GM19324 (cell line): ENCODE data around the gene FNDC7.
"Not testable (repeated sequence)": the region's sequence is repeated elsewhere in the genome, so short reads cannot be mapped to it uniquely, and the experiment has no call there.

Experiments
- ATAC-seq: cut with Tn5 transposase; IDR thresholded peaks from one replicate; pipeline ENCODE4 v1.9.1; 2021; ENCODE audit warnings: mild to moderate bottlenecking, moderate library complexity; ENCODE audit not compliant: unreplicated experiment, low FRiP score

The FNDC7 gene, protein sequence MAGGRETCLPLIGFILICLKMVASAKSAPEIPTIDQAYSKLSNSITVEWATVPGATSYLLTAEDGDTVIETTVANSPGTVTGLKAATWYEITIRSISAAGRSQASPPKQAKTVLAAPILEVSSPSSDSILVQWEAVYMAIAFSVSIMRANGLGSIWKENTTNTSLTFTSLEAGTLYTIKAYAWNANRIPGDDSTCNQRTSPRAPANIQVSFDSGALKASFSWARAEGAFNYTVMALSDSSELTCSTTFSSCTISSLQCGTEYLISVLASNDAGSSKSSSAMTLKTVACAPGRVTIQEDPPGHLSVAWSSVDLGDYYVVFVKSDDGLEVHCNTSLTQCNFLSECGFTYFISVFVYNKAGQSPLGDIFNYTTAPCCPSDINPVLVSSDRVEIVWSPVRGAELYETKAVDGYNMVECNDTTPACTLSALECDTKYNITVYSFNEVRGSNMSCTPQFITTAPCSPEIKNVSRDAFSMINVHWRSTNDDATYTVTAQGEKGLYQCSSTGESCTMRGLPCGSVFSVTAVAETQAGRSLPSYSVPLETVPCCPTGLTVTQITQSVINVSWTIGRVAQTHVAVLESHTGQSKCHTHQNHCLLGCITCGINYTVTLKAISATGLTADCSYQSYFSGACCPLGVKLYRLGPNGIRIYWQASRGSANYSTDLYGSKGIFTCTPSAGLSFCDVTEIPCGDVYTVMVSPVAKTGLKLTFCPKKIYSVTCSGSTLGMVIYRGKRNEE

DNA sequence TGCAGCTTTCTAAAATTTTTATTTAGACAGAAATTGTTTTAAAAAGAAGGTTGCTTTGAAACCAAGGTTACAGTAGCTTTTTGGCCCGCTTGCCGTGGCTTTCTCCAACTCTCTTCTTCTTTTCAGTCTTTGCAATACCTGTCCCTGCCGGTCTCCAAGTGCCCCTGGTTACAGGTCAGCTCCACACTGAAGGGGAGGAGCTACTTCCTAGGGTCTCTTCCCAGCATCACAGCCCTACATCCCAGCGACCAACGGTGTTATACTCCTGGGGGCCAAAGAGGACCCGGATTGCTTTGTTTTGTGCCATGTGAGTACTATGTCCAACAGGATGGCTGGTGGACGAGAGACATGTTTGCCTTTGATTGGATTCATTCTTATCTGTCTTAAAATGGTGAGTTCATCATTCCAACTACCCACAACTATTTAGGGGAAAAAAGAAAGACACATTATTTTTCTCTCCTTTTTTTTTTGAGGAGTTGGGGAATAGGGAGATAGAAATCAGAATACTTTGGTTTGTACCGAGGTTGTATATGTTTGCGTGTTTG is at the start of gene FNDC7:
Gene FNDC7 (plus strand): TSS at position 303 of the 545 bp plus-strand sequence. CDS start 26 bp downstream, at position 329.
- ATAC-seq, result no peak

DNA sequence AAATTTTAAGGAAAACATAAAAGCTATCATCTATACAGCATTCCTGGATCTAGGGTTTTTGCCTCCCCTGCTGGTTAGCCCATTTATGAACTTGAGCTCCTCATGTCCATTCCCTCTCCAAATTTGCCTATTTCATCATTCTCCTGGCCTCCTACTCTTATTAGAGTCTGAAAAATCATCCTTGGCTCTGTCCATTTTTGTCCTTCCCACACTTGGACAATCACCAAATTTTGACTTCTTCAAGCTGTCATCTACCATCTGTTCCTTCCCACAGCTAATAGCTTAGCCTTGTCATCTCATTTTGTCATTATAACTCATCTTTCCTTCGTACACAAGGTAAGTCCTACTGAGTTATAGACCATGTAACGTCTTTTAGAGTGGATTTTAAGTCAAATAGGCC is 49.6 kb upstream of the FNDC7 start:
- ATAC-seq, result no peak

DNA sequence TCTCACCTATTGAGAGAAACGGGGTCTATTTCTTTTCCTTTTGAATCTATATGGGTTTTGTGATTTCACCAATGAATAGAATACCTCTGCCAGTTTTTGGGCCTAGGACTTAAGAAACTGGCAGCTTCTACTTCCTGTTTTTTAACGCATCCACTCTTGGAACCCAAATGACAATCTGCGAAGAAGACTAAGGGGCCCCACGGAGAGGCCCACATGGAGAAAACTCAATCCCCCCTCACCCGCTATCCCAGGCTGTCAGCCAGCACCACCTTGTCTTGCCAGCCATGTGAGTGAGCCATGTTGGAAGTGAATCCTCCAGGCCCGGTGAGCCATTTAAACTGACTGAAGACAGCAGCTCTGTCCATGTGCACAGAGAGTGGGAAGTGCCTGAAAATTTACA is 48.2 kb upstream of the FNDC7 start:
- ATAC-seq, result no peak

DNA sequence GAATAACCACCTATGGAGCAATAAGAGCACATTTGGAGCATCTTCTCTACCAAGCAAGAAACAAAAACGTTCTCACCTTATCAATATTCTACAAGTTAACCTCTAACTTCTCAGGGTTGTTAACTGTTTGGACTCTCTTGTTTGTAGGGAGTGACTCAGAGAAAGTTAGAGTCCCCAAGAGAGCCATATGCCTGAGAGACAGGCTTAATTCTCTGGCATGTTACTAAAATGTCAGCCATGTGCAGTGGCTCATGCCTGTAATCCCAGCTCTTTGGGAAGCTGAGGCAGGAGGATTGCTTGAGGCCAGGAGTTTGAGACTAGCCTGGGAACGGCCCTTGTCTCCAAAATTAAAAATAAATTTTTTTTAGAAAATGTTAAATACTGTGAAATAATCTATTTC is 47.6 kb upstream of the FNDC7 start:
- no peak for ATAC-seq

DNA sequence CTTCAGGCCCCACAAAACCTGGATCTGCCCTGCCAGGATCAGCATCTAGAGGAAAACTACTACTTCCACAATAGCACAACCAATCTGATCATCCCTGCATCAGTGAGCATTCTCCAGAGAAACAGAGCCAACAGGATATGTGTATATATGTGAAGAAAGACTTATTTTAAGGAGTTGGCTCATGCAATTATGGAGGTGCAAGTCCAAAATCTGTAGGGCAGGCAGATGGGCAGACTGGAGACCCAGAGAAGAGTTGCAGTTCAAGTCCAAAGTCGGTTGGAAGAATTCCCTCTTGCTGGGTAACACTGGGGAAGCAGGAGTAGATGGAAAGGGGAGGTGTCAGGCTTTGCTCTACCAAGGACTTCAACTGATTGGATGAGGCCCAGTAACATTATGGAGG is 46.9 kb upstream of the FNDC7 start:
- ATAC-seq, result no peak

DNA sequence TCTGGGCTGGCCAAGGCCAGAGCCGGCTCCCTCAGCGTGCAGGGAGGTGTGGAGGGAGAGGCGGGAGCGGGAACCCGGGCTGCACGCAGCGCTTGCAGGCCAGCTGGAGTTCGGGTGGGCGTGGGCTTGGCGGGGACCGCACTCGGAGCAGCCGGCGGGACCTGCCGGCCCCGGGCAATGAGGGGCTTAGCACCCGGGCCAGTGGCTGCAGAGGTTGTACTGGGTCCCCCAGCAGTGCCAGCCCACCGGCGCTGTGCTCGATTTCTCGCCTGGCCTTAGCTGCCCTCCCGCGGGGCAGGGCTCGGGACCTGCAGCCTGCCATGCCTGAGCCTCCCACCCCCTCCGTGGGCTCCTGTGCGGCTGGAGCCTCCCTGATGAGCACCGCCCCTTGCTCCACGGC is 45.3 kb upstream of the FNDC7 start:
- ATAC-seq, result not testable (repeated sequence)

DNA sequence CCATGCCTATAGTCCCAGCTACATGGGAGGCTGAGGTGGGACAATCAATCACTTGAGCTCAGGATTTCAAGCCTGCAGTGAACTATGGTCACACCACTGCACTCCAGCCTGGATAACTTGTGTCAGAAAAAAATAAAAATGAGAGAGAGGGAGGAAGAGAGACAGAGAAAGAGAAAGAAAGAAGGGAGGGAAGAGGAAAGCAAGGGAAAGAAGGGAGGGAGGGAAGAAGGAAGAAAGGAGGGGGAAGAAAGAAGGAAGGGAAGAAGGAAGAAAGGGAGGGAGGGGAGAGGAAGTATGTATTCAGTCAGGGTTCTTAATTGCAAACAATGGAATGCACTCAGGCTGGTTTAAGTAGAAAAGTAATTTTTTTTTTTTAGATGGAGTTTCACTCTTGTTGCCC is 43.9 kb upstream of the FNDC7 start:
- ATAC-seq, result no peak

DNA sequence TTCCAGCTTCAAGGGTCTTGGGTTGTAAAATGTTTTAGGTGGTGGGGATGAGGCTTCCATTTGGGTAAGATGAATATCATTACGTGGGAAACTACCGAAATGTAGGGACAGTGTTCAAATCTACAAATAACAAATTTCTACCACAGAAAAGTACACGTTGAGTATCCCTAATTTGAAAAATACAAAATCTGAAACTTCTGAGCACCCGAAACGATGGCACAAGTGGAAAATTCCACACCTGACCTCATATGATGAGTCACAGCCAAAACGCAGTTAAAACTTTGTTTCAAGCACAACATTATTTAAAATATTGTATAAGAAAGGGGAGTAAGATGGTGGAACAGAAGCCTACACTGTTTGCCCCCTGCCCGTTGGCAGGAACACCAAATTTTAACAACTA is 43.0 kb upstream of the FNDC7 start:
- ATAC-seq, result no peak

DNA sequence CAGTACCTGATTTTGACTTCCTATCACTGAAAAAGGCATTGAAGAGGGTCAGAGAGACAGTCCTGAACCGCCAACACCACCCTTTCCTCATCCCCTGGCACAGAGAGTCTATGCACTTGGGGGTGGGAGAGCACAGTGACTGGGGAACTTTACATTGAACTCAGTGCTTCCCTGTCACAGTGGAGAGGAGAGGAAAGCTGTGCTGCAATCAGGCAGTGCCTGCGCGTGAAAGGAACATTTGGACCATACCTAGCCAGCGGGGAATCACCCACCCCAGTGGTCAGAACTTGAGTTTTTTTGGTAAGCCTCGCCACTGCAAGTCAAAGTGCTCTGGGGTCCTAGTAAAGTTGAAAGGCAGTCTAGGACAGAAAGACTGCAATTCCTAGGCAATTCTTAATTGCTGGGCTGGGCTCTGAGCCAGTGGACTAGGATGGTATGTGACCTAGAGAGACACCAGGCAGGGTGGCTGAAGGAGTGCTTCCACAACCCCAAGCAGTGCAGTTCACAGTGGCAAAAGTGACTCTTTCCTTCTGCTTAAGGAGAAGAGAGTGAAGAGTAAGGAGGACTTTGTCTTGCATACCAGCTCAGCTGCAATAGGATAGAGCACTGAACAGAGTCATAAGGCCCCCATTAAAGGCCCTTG is 42.5 kb upstream of the FNDC7 start:
- ATAC-seq, result no peak

DNA sequence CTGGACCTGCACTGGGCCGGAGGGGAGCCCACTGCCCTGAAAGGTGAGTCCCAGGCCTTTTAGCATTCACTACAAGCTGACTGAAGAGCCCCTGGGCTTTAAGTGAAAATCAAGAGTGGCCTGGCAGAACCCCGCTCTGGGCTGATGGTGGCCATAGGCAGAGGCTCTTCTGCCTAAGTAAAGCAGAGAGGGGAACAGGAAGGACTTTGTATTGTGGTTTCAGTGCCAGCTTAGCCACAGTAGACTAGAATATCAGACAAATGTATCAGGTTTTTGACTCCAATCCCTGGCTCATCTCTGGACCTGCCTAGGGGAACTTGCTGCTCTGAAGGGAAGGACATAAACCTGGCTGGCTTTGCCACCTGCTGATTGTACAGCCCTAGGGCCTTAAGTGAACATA is 41.6 kb upstream of the FNDC7 start:
- no peak for ATAC-seq

DNA sequence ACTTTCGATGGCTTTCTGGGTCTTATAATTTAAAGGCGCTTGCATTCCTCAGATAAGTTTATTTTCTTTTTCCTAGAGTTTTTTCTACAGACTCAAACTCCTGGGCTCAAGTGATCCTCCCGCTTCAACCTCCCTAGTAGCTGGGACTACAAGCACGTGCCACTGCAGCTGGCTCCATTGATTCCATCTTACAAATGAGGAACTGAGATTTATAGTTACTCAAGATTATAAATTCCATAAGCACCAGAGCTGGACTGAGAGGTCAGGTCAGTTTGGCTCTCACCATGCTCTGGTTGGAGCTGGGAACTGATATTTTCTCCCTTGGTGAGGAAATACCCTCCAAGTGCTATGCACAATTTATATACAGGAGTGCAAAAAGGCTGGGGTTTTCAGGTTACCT is 34.0 kb upstream of the FNDC7 start:
- no peak for ATAC-seq

DNA sequence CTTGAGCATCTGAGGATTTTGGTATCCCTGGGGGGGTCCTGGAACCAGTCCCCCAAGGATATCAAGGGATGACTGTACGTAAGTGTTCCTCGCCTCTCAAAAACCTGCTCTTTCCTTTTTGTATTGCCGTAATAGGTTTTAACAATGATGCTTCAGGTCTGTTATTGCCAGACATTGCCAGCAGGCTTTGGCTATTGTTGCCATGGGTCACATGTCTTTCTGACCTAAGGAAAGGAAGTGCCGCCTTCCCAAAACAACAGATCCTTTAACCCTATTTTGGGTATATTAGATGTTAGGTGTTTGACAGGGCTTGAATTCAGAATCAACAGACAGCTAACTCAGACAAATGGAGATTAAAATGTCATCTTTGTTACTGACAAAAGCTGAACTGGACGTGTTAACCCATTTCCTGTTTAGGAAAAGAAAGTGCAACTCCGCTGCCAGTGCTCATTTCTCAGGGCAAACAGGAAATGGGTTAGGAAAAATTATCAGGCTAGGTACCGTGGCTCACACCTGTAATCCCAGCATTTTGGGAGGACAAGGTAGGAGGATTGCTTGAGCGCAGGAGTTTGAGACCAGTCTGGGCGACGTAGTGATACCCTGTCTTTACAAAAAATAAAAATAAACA is 33.0 kb upstream of the FNDC7 start:
- no peak for ATAC-seq

DNA sequence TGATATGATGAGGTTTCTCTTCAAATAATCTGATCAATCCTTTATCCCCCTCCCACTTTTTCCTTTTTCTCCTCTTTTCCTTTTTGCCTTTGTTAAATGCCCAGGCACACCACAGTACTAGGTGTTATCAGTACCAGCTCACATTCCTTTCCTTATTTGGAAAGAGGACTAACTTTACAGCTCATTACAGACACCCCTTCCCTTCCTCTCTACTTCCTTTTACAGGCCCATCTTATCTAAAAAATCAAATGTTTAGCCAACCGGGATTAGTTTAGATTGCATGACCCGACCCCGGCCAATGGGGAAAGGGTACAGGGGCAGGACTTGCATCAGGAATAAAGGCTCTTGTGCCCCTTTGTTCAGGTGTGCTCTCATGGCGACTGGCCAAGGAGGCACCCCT is 31.0 kb upstream of the FNDC7 start:
- ATAC-seq, result not testable (repeated sequence)

DNA sequence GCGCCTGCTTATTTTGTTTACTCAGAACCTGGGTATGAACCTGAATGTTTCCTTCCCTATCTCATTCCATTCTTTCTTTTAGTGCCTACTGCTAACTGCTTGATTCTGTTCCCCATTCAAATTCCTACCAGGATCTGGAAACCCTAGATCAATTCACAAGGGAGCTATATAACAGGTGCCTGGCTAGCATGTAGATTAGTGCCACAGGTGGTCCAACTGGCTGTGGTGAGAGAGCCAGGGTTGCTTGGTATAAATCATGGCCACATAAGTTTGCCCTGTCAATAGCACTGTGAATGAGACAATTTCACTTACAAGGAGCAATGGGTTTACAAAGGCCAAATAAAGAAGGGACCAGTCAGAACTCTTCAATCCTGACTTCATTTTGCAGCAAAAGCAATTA is 27.2 kb upstream of the FNDC7 start:
- ATAC-seq, result no peak

DNA sequence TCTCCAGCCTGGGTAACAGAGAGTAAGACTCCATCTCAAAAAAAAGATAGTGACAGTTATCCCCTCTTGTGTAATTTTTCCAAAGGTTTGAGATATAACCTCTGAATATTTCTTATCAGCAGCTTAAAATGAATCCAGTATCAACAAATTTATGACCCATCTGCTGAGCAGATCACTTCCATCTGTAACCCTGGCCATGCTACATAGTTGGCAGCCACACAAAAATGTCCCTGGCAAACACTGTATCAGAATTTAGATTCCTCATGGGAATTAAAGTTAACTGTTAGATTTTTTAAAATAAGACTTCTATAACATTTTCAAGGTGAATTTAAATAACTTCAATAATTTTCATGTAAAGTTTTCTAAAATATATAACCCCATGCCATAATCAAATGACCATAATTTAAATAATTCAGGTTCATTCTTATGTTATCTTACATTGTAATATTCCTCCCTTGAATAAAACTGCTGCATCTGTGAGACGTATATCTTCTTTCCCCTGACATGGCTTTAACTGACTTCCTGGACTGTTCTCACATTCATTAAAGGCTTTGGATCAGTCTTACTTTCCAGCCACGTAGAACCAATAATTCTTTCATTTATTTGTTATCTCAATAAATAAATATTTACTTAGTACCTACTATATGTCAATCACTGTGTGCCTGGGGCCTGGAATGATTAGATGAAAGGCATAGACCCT is 25.9 kb upstream of the FNDC7 start:
- no peak for ATAC-seq

DNA sequence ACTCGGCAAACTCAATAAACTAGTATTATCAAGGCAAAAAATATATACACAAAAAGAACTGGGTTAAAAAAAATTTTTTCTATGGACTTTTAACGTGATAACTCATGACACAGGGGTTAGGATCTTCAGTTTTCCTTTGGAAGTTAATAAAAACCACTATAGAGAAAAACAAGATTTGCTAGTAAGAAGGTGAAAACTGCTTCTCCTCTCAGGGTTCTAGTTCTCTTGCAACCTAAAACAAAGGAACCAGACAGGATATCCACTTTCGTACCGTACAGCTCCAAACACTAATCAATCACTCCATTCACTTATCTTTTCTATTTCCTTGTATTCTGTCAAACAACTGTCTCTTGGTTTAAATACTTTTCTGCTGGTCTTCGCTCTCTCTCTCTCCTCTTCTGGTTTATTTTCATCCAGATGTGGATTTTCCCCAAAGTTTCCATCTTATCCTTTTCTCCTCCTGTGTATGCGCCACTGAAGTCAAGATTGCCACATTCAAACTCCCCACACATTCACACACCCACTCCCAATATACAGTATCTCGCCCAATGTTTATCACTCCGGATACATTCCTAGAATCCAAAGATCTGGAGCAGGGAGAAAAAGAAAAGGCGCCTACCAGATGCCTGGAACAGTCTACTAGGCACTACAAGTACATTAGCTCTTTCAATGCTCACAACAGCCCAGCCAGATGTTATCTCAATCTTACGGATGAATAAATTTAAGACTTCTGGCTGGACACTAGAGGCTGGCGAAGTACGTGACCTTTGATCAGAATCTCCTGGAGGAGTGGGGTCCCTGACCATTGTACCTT is 21.4 kb upstream of the FNDC7 start:
- ATAC-seq, result peak; percentile 1

DNA sequence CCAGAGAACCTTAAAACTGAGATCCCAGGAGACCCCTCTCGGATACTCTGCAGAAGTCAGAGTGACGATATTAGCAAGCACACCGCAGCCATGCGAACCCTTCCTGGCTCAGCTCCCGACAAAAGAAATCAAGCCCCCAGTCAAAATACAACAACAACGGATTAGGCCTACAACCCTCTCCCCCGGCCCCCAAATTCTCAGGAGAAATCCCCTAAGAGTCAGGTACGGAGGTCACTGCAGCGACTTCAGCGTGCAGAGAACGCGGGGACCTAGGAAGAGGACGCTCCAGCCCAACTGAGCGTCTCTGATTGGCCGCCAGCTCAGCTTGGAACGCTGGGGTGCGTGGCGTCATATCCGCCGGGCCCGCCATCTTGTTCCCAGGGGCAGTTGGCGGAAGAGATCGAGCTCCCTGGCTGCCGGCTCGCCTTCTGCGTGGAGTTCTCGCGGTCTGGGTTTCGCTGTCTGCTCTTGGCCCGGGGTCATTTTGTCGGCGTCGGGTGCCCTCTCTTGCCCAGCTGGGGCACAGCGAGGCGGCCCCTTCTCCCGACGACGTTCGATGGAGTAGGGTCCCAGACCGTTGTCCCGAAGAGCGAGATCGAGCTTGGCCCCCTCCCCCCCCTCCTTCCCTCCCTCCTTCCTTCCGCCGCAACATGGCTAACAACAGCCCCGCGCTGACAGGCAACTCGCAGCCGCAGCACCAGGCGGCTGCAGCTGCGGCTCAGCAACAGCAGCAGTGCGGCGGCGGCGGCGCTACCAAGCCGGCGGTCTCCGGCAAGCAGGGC is 20.6 kb upstream of the FNDC7 start, which contains the start of gene PRPF38B:
Gene PRPF38B (plus strand): TSS at position 369 of the 782 bp plus-strand sequence. CDS start 282 bp downstream, at position 651.
- peak; percentile 96 for ATAC-seq
